Stimulated activated CD4-positive, alpha-beta T cell treated with anti-CD3 and anti-CD28 coated beads, Interleukin-1b, Interleukin-23, amount 100 ng/mL, for 1 hour (primary cell): ENCODE data around the gene TAS1R3.

ENCODE experiments used
- DNase-seq, 2 donors: peaks; one replicate each; pipeline ENCODE4 v3.0.0-alpha.2; 2020; ENCODE audit warnings: low read depth in 2 of 2

TAS1R3 gene

GRCh38 chr1:1295154-1295923 lies 35.7 kb upstream of the TAS1R3 start:
- DNase-seq, result no peak

- DNase-seq, result no peak
Measured at GRCh38 chr1:1296070-1297061, 34.7 kb upstream of the TAS1R3 start.

- no peak for DNase-seq
Measured at GRCh38 chr1:1297802-1298424, 33.2 kb upstream of the TAS1R3 start.

- no peak for DNase-seq
Measured at GRCh38 chr1:1298861-1299685, 32.0 kb upstream of the TAS1R3 start.

- no peak for DNase-seq
Measured at GRCh38 chr1:1299686-1300351, 31.3 kb upstream of the TAS1R3 start.

- DNase-seq, result no peak
Measured at GRCh38 chr1:1300352-1300739, 30.7 kb upstream of the TAS1R3 start.

GRCh38 chr1:1302006-1302430 lies 29.1 kb upstream of the TAS1R3 start:
- no peak for DNase-seq

- no peak for DNase-seq
Measured at GRCh38 chr1:1302951-1303509, 28.1 kb upstream of the TAS1R3 start.

GRCh38 chr1:1303736-1304135 lies 27.3 kb upstream of the TAS1R3 start:
- no peak for DNase-seq

- no peak for DNase-seq
Measured at GRCh38 chr1:1304331-1305299, 26.5 kb upstream of the TAS1R3 start.

GRCh38 chr1:1305300-1306069 lies 25.6 kb upstream of the TAS1R3 start:
- peak; percentile 34 to 45 for DNase-seq

GRCh38 chr1:1306070-1306660 lies 24.9 kb upstream of the TAS1R3 start:
- DNase-seq, result no peak

- no peak for DNase-seq
Measured at GRCh38 chr1:1306661-1307260, 24.3 kb upstream of the TAS1R3 start.

- DNase-seq, result no peak
Measured at GRCh38 chr1:1307261-1307922, 23.7 kb upstream of the TAS1R3 start.

GRCh38 chr1:1307923-1308755 lies 22.9 kb upstream of the TAS1R3 start, which contains the start of the genes ACAP3 and PUSL1:
ACAP3 (minus strand) TSS chr1:1307930; CDS start chr1:1307815, 115 bp downstream.
PUSL1 (plus strand) TSS chr1:1308597; CDS start chr1:1308644, 47 bp downstream.
- peak; percentile 64 to 77 for DNase-seq

- no peak for DNase-seq
Measured at GRCh38 chr1:1308756-1309250, 22.3 kb upstream of the TAS1R3 start.
